ENCODE measurements around the gene ATOSA.
A peak's percentile ranks its signal among the peaks of the same experiment; 100 is the strongest.

Gene ATOSA, protein sequence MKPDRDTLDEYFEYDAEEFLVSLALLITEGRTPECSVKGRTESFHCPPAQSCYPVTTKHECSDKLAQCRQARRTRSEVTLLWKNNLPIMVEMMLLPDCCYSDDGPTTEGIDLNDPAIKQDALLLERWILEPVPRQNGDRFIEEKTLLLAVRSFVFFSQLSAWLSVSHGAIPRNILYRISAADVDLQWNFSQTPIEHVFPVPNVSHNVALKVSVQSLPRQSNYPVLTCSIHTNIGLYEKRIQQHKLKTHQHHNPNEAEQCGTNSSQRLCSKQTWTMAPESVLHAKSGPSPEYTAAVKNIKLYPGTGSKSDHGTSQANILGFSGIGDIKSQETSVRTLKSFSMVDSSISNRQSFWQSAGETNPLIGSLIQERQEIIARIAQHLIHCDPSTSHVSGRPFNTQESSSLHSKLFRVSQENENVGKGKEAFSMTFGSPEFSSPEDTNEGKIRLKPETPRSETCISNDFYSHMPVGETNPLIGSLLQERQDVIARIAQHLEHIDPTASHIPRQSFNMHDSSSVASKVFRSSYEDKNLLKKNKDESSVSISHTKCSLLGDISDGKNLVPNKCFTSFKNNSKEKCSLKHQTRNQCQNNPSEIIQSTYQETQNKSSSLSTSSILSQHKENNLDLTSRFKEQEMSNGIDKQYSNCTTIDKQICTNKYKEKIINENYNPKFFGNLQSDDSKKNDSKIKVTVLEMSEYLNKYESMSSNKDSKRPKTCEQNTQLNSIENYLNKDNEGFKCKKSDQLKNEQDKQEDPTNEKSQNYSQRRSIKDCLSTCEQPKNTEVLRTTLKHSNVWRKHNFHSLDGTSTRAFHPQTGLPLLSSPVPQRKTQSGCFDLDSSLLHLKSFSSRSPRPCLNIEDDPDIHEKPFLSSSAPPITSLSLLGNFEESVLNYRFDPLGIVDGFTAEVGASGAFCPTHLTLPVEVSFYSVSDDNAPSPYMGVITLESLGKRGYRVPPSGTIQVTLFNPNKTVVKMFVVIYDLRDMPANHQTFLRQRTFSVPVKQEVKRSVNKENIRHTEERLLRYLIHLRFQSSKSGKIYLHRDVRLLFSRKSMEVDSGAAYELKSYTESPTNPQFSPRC

DNA sequence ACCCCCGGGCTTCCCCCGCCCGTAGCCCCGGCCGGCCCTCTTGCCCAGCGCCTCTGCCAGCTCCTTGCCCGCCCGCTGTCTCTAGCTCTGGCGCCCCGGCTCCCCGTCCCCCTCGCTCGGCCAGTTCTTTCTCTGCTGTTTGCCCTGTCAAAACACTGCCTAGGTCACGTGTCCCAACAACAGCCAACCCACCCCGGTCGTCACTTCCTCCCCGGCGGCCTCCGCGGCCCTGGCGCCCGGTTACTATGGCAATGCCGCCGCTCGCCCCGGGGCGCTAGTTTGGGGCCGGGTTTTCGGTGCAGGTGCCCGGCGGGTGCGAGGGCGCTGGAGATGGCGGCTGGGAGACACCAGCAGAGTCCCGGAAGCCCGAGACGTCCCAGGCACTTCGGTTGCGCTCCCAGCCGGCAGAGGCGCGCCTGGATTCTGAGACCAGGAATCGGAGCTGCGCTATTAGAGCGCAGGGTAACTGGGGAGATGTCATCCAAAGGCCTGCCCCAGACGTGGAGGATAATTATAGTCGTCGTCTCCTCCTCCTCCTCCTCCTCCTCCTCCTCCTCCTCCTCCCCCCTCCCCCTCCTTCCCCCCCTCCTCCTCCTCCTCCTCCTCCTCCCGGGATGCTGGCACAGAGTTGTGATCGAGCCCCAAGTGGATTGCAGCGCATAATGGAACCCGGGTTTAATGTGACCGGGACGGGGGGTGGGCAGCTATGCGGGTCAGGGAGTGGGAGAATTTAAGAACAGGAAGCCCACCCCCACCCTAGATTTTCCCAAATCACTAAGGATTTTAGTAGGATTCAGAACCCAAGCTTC is at the start of gene ATOSA:
ATOSA (minus strand) TSS at position 157 of the 809 bp plus-strand sequence. CDS start 1,367 bp downstream, outside the sequence.
- TF ChIP-seq, protein P1, sequence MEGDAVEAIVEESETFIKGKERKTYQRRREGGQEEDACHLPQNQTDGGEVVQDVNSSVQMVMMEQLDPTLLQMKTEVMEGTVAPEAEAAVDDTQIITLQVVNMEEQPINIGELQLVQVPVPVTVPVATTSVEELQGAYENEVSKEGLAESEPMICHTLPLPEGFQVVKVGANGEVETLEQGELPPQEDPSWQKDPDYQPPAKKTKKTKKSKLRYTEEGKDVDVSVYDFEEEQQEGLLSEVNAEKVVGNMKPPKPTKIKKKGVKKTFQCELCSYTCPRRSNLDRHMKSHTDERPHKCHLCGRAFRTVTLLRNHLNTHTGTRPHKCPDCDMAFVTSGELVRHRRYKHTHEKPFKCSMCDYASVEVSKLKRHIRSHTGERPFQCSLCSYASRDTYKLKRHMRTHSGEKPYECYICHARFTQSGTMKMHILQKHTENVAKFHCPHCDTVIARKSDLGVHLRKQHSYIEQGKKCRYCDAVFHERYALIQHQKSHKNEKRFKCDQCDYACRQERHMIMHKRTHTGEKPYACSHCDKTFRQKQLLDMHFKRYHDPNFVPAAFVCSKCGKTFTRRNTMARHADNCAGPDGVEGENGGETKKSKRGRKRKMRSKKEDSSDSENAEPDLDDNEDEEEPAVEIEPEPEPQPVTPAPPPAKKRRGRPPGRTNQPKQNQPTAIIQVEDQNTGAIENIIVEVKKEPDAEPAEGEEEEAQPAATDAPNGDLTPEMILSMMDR (IDR thresholded peaks at IDR 0.05; ENCODE audit: control insufficient read depth, extremely low read depth, insufficient read depth), result peak; percentile 20; the same call in 1 of the 2 replicates
- DNase-seq (ENCODE audit: low read depth), result peak; percentile 84
- H3K4me3 ChIP-seq (ENCODE audit: low read depth, low read length), result peak within 1 kb of the TSS; percentile 62

DNA sequence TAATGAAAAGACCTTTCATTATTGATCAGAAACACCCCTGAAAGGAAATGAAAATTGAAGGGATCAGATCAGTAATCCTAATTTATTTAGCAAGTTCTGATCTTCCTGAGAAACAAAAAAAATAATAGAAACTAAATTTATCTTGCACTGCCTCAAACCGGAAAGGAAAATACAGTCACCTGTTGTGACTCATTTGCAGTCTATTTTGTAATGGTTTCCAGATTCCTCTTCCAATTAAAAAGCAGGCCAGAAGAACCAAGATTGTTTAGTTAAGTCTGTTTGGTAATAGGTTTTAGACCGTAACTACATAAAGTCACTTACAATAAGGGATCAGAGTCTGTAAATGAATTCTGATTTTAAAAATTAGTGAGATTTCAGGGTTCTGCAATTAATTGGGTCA is 49.7 kb upstream of the ATOSA start:
- DNase-seq (ENCODE audit: low read depth), result no peak
- TF ChIP-seq, protein P1 (IDR thresholded peaks at IDR 0.05; ENCODE audit: control insufficient read depth, extremely low read depth, insufficient read depth), result no peak
- H3K4me3 ChIP-seq (ENCODE audit: low read depth, low read length), result no peak overlapping the region

DNA sequence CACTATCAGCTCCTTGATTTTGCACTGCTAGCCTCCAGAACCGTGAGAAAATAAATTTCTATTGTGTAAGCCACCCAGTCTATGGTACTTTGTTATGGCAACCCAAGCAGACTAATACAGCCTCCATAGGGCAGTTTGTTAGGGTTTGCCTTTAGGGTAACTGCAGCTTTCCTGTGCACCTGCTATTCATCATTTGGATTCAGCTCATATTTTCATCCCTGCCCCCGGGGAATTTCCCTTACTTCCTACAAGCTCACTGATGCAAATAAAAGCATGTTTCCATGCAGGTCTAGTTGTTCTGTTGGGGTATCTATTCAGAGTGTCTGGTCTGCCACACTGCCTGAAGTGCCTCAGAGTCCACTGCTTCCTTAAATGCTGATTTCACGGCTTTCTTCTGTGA is 48.6 kb upstream of the ATOSA start:
- TF ChIP-seq, protein P1 (IDR thresholded peaks at IDR 0.05; ENCODE audit: control insufficient read depth, extremely low read depth, insufficient read depth), result no peak
- DNase-seq (ENCODE audit: low read depth), result no peak
- H3K4me3 ChIP-seq (ENCODE audit: low read depth, low read length), result no peak overlapping the region

DNA sequence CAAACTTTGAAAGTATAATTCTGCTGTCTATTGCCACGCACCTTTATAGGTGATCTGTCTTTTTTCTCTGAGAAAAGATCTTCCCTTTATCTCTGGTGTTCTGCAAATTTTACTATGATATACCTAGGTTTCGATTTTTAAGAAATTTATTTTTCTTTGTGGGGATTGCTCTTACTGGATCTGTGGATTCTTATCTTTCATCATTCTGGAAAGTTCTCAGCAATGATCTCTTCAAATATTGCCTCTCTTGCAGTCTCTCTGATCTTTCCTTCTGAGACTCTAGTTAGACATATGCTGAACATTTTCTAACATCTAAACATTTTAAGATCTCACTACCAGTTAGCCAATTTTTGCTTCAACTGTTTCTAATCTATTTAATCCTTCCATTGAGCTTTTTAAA is 47.0 kb upstream of the ATOSA start:
- TF ChIP-seq, protein P1 (IDR thresholded peaks at IDR 0.05; ENCODE audit: control insufficient read depth, extremely low read depth, insufficient read depth), result no peak
- no peak for DNase-seq (ENCODE audit: low read depth)
- H3K4me3 ChIP-seq (ENCODE audit: low read depth, low read length), result no peak overlapping the region

DNA sequence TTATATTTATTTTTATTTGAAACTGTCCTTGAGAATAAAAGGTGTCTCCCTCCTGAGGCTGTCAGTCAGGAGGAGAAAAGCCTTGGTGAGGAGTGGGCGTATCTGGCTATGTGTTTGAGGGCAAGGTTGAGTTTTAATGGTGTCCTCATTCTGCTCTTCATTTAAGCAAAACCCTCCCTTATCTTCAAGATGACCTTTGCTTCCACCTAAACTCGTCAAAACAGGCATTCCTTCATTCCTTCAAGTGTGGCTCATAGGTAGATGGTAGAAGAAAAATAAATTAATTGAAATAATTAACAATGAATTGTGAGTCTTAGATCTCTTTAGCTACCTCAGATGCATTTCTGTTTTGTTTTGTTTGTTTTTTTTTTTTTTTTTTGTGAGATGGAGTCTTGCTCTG is 39.4 kb upstream of the ATOSA start:
- TF ChIP-seq, protein P1 (IDR thresholded peaks at IDR 0.05; ENCODE audit: control insufficient read depth, extremely low read depth, insufficient read depth), result no peak
- no peak for DNase-seq (ENCODE audit: low read depth)
- no peak overlapping the region for H3K4me3 ChIP-seq (ENCODE audit: low read depth, low read length)

DNA sequence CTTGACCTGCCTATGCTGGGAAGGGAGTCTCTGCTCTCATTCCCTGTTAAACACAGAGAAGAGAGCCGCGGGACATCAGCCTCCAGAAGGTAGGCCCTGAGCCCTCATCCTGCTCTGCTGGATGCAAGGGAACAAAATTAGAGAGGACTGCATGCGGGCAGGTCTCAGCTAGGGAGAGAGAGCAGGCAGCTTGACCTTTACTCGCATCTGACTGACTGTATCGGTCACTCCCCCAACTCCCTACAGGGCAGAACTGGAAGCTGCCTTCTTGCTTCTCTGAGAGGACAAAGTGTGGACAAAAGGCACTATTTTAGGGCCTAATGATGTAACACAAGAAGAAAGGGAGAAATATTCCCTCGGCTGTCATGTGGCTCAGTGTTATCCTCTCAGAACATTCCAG is 38.7 kb upstream of the ATOSA start:
- H3K4me3 ChIP-seq (ENCODE audit: low read depth, low read length), result no peak overlapping the region
- DNase-seq (ENCODE audit: low read depth), result no peak
- TF ChIP-seq, protein P1 (IDR thresholded peaks at IDR 0.05; ENCODE audit: control insufficient read depth, extremely low read depth, insufficient read depth), result no peak

Measured in LNCaP clone FGC (cell line).